Mucosa of stomach (tissue), 1 donor: Measurements from ENCODE around the gene PIGM.

ENCODE experiments used
- H3K27me3 ChIP-seq: one replicate; pipeline ENCODE4 v1.7.0; 2013; ENCODE audit warnings: mild to moderate bottlenecking, low read length; ENCODE audit not compliant: control insufficient read depth, insufficient read depth
- H3K36me3 ChIP-seq: one replicate; pipeline ENCODE4 v1.7.0; 2013; ENCODE audit warnings: low read length; ENCODE audit not compliant: control insufficient read depth, insufficient read depth
- H3K4me1 ChIP-seq: one replicate; pipeline ENCODE4 v1.7.0; 2013; ENCODE audit warnings: mild to moderate bottlenecking, low read length; ENCODE audit not compliant: control insufficient read depth, insufficient read depth
- H3K4me3 ChIP-seq: one replicate; pipeline ENCODE4 v1.7.0; 2013; ENCODE audit warnings: low read length
- H3K9ac ChIP-seq: one replicate; pipeline ENCODE4 v1.7.0; 2013; ENCODE audit warnings: mild to moderate bottlenecking, low read length, moderate library complexity
- H3K9me3 ChIP-seq: one replicate; pipeline ENCODE4 v1.7.0; 2013; ENCODE audit warnings: mild to moderate bottlenecking, low read length, moderate library complexity; ENCODE audit not compliant: control insufficient read depth
- donor health status: Pancreatic carcinoma.

The PIGM gene

DNA sequence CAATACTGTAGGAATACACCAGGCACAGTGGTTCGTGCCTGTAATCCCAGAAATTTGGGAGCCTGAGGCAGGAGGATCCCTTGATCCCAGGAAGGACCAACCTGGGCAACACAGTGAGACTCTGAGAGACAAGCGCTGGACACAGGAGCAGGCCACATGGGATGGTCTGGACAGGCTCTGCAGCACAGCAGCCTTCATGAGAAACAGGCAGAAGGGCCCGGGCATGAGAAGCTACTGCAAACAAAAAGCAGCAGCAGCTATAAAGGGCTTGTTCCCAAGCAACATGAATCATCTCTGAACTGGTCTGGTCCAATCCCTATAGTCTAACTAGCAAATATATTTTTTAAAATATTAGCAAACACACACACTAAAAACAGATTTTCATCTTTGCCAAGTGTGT lies 42.2 kb downstream of the PIGM start:
- Histone ChIP-seq H3K9ac (no peak overlapping the region), H3K9me3 (no peaks in the 10 kb centered on the region), H3K4me1 (peaks cover 9% of the 10 kb centered on the region), H3K36me3 (peaks cover 4% of the 10 kb centered on the region), H3K27me3 (no peaks in the 10 kb centered on the region), H3K4me3 (no peak overlapping the region)

DNA sequence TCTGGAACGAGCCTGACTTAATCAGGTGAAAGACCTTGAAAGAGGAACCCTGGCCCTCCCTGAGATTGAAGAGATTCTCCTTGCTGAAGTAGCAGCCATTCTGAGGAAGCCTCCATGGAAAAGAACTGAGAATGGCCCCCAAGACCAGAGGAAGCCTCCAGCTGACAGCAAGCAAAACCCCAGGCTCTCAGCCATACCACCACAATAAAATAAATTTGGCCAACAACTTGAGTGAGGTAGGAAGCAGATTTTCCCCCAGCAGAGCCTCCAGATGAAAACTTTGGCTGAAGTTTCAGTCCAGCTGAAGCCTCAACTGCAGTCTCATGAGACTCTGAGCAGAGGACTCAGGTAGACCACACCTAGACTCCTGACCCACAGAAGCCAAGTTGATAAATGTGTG lies 43.8 kb downstream of the PIGM start:
- H3K9ac ChIP-seq = no peak overlapping the region
- H3K4me1 ChIP-seq = peaks cover 9% of the 10 kb centered on the region
- no peak overlapping the region for H3K4me3 ChIP-seq
- H3K9me3 ChIP-seq = no peaks in the 10 kb centered on the region
- H3K27me3 ChIP-seq = no peaks in the 10 kb centered on the region
- peaks cover 4% of the 10 kb centered on the region for H3K36me3 ChIP-seq

DNA sequence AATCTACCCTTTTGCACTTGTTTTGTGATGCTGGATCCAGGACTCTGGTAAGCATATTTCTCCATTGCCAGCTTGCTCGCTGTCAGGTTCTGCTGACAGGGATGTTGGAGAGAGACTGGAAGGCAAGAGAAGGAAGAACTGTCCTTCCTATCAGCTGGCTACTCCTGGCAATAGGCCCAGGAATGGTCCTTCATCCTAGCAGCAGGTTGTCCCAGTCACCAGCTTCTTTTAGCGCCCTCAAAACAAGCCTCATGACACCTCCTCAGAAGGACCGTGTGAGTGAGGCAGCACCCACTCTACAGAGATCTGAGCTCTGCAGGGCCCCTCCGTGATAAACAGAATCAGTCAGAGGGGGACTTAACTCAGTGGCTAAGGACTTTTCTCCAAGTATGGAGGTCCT lies 44.6 kb downstream of the PIGM start:
- no peaks in the 10 kb centered on the region for H3K9me3 ChIP-seq
- H3K36me3 ChIP-seq = peaks cover 4% of the 10 kb centered on the region
- H3K9ac ChIP-seq = no peak overlapping the region
- no peaks in the 10 kb centered on the region for H3K27me3 ChIP-seq
- H3K4me3 ChIP-seq = no peak overlapping the region
- H3K4me1 ChIP-seq = peaks cover 11% of the 10 kb centered on the region

DNA sequence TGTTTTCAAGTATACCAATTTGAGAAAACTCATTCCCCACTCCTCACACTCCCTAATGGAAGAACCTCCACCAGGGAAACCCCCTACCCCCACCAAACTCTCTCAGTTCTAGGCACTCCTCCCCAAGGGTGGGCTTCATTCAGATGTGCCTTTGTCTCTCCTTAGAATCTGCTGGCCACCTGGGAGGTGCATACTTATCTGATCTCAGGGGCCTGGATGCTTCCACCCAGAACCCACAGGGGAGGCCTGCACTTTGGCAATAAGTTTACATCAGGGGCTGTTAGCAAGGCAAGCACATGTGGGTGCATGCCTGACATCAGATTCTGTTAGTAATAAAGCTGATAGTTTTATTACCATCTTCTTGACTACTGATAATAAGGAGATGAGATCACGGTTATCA lies 45.3 kb downstream of the PIGM start:
- H3K4me3 ChIP-seq = no peak overlapping the region
- no peaks in the 10 kb centered on the region for H3K27me3 ChIP-seq
- peaks cover 7% of the 10 kb centered on the region for H3K36me3 ChIP-seq
- no peak overlapping the region for H3K9ac ChIP-seq
- H3K4me1 ChIP-seq = peaks cover 17% of the 10 kb centered on the region
- H3K9me3 ChIP-seq = no peaks in the 10 kb centered on the region

DNA sequence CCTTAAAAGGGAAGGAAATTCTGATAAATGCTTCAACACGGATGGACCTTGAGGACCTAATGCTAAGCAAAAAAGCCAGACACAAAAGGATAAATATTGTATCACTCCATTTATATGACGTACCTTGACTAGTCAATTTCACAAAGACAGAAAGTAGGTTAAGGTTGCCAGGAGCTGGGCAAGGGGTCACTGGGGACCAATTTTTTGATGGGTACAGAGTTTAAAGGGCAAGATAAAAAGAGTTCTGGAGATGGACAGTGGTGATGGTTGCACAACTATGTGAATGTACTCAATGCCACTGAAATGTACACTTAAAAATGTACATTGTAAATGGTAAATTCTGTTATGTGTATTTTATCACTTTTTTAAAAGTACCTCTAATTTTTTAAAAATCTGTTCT lies 45.7 kb downstream of the PIGM start:
- H3K27me3 ChIP-seq = no peaks in the 10 kb centered on the region
- no peaks in the 10 kb centered on the region for H3K9me3 ChIP-seq
- H3K4me1 ChIP-seq = peaks cover 17% of the 10 kb centered on the region
- H3K9ac ChIP-seq = no peak overlapping the region
- peaks cover 11% of the 10 kb centered on the region for H3K36me3 ChIP-seq
- no peak overlapping the region for H3K4me3 ChIP-seq

DNA sequence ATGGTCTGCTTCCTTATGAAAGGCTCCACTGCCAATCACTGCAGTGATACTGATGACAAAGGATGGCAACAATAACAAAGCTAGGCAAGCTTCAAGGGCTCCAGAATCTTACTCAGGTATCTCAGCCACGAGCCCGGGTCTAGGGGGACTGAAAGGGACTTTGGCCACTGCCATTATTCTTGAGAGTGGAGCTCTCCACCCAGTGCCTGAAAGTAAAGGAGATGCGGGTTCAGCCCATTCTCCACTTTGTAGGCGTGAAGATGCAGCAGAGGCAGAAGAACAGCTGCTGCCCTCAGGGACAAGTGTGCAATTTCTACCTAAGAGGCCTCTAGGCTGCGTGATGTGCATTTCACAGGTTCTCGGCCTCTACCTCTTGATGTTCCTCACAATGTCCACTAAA lies 46.3 kb downstream of the PIGM start:
- Histone ChIP-seq H3K36me3 (peaks cover 14% of the 10 kb centered on the region), H3K9me3 (no peaks in the 10 kb centered on the region), H3K27me3 (no peaks in the 10 kb centered on the region), H3K4me3 (no peak overlapping the region), H3K4me1 (peaks cover 17% of the 10 kb centered on the region), H3K9ac (no peak overlapping the region)

DNA sequence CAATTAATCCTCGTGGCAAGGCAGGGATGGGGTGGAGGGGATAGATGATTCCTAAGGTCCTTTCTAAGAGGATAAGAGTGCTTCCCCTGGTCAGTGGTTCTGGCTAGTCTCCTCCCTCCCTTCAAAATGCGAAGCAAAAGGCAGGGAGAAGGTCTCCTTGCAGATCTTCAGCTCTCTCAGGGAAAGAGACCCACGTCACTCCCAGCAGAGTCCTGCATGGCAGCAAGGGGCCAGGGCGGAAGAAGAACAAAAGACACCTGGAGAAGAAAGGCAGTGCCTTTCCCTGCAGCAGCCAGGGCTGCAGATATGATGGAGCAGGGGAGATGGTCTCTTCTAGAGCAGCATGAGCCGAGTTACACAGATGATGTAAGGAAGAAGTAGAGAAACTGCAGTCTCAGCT lies 48.1 kb downstream of the PIGM start:
- no peak overlapping the region for H3K9ac ChIP-seq

DNA sequence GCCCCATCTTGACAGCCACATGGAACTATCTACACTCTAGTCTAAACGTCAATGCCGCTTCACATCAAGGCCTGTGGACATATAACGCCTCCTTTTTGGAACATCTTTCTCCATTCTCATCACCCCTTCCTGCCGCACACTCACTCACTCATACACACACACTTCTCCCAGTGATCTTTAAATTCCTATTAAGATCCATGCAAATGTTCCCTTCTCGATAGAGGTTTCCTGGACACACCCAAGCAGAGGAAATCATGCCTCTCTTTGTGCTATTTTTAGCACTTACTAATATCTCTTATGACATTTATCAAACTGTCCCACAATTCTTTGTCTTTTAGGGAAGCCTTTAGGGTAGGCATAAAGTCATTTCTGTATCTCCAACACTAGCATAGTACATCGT lies 49.5 kb downstream of the PIGM start:
- no peak overlapping the region for H3K9ac ChIP-seq
- H3K36me3 ChIP-seq = peaks cover 20% of the 10 kb centered on the region
- H3K4me1 ChIP-seq = peaks cover 18% of the 10 kb centered on the region
- H3K4me3 ChIP-seq = no peak overlapping the region
- H3K9me3 ChIP-seq = no peaks in the 10 kb centered on the region
- H3K27me3 ChIP-seq = no peaks in the 10 kb centered on the region

More for the DNA sequence above, 48.1 kb downstream of the PIGM start:
- H3K4me1 ChIP-seq = peaks cover 17% of the 10 kb centered on the region
- H3K36me3 ChIP-seq = peaks cover 14% of the 10 kb centered on the region
- no peaks in the 10 kb centered on the region for H3K9me3 ChIP-seq
- no peak overlapping the region for H3K4me3 ChIP-seq
- no peaks in the 10 kb centered on the region for H3K27me3 ChIP-seq

DNA sequence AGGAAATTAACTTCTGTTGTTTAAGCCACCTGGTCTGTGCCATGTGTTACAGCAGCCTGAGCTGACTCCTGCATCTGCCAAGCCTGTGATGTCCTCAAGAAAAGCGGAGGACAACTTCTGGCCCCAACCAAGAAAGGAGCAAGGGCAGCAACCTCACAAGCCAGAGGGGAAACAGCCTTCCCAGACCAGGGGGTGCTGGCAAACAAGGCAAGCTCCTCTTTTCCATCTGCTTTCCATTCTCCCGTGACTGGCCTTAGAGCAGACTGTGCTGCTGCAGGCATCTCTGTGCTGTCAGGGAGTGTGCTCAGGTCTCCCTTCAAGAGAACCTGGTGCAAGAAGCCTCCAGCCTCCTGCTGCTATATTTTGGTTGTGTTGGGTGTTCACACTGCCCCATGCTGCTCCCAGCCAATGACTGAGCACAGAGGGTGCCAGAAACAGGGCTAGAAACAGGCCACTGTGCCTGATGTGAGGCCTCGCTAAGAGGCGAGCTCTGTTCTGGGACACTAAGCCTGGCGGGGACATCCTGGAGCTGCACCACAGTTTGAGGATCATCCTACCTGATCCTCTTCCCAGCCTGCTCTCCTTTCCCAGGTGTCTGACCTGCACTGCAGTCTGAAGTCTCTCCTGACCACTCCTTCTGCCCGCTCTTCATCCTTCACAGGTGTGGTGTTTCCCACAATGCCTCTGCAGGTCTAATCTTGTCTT lies 50.3 kb downstream of the PIGM start:
- Histone ChIP-seq H3K4me1 (peaks cover 16% of the 10 kb centered on the region), H3K4me3 (no peak overlapping the region), H3K27me3 (no peaks in the 10 kb centered on the region), H3K9ac (no peak overlapping the region), H3K9me3 (no peaks in the 10 kb centered on the region), H3K36me3 (peaks cover 21% of the 10 kb centered on the region)

DNA sequence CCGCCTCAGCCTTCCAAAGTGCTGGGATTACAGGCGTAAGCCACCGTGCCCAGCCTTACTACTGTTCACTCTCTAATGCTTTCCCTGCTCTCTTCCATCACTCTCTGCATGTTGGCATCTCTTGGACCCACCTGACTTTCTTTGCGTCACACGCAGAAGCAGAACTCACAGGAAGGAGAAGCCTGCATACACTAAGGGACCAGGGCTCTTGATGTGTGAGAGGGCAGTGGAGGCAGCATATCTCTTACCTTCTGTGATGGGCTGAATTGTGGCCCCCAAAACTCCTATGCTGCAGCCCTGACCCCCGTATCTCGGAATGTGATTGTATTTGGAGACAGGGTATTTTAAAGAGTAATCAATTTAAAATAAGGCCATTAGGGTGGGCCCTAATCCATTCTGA lies 51.0 kb downstream of the PIGM start:
- no peaks in the 10 kb centered on the region for H3K9me3 ChIP-seq
- peaks cover 21% of the 10 kb centered on the region for H3K36me3 ChIP-seq
- no peak overlapping the region for H3K9ac ChIP-seq
- no peak overlapping the region for H3K4me3 ChIP-seq
- no peaks in the 10 kb centered on the region for H3K27me3 ChIP-seq
- peaks cover 16% of the 10 kb centered on the region for H3K4me1 ChIP-seq

DNA sequence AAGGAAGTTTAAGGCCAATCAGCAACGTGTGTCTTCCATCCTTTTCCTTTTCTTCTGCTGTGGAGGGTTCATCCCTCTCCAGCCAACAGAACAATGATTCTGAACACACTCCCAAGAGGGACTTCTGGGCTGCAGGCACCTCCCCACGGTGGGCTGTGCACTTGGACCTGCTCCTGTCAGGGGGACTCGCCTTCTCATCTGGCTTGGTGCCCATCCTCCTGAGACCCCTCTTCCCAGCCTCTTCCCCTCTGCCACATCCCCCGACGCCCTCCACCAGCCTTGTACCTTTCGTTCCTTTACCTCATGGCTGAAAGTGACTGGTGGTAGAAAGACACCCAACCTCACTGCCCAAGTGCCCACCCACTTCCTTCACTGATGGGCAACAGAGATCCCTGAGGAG lies 51.7 kb downstream of the PIGM start:
- Histone ChIP-seq H3K36me3 (peaks cover 19% of the 10 kb centered on the region), H3K4me3 (no peak overlapping the region), H3K9ac (no peak overlapping the region), H3K9me3 (no peaks in the 10 kb centered on the region), H3K4me1 (peaks cover 13% of the 10 kb centered on the region), H3K27me3 (no peaks in the 10 kb centered on the region)

DNA sequence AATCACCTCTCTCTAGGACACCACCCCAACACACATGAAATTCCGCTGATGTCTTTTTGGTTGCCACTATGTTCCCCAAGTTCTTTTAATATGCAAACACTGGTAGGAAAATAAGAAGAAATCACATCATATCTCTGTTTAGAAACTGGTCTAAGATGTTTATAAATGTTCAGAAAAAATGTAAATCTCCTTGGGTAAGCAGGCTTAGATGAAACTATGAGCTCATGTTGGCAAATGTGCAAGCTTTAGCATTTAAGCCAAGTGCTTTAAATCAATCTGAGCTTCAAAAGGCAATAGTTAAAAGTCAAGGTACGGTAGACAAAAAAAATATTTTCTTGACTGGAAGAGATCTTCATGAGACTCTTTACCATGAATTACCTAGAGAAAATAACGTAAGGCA lies 52.5 kb downstream of the PIGM start:
- Histone ChIP-seq H3K36me3 (peaks cover 22% of the 10 kb centered on the region), H3K27me3 (no peaks in the 10 kb centered on the region), H3K9me3 (no peaks in the 10 kb centered on the region), H3K4me3 (no peak overlapping the region), H3K9ac (no peak overlapping the region), H3K4me1 (peaks cover 11% of the 10 kb centered on the region)

DNA sequence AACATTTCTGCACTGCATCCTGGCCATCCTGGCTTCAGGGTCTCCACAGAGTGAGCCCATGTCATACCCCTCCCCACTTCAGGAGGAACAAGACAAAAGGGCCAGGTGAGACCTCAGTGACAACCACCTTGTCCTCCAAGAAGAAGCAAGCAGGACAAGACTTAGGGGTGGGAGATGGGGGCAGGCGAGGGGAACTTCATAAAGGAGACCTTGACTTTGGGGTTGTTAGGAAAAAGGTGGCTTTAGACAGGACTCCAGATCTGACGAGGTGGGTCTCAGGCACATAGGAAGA lies 53.7 kb downstream of the PIGM start:
- Histone ChIP-seq H3K9me3 (no peaks in the 10 kb centered on the region), H3K4me3 (no peak overlapping the region), H3K27me3 (no peaks in the 10 kb centered on the region), H3K36me3 (peaks cover 22% of the 10 kb centered on the region), H3K9ac (no peak overlapping the region), H3K4me1 (peaks cover 14% of the 10 kb centered on the region)
